SW480 (cell line): ENCODE data around the gene TUBGCP6.
"Not testable (repeated sequence)": the region's sequence is repeated elsewhere in the genome, so short reads cannot be mapped to it uniquely, and the experiment has no call there.

Experiments
- DNase-seq: peaks from one replicate; pipeline ENCODE4 v3.0.0-alpha.2; 2016; ENCODE audit warnings: low spot score

TUBGCP6 gene

DNA sequence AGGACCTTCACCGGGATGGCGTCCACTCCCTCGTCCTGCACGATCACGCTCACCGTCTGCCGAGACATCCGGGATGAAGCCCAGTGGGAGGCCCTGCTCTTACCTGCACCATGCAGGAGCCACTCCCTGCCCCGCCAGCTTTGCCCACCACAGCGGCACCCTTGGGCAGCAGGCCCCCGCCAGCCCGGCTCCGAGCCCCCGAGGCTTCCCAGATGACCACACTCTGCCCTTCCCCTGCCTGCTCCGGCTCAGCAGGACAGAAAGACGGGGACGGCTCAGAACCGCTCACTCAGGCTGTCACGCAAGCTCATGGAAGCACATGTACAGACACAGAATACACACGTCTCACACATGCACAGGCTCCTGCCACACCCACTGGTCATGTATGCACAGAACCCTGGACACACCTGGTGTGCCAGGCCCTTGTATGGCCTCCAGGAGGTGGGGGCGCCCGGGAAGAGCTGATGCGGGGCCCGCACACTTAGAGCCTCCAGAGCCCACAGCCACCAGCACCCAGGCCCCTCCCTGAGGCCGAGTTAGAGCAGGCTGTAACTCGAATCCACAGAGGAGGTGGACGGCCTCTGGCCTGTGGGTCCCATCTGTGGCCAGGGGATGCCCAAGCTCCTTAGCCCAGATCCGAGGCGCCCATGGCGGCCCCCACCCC lies 34.3 kb upstream of the TUBGCP6 start:
- no peak for DNase-seq

DNA sequence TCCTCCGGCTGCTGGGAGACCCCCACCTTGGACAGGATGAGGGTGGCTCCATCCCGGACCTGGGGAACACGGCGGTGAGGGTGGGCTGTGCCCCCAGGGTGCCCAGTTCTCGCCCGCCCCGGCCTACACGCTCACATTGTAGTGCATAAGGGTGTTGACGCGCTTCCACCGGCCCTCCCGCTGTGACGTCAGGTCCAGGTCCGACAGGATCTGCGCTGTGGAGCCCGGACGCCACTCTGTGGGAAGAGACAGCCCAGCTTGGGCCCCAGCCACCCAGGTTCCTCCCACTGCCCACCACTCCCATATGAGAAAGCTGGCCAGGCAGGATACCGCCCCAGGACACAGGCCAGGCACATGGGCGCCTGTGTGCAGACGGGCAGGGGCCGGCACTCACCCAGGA lies 33.6 kb upstream of the TUBGCP6 start:
- no peak for DNase-seq

GRCh38 chr22:50277761-50278160 lies 32.9 kb upstream of the TUBGCP6 start:
- no peak for DNase-seq

DNA sequence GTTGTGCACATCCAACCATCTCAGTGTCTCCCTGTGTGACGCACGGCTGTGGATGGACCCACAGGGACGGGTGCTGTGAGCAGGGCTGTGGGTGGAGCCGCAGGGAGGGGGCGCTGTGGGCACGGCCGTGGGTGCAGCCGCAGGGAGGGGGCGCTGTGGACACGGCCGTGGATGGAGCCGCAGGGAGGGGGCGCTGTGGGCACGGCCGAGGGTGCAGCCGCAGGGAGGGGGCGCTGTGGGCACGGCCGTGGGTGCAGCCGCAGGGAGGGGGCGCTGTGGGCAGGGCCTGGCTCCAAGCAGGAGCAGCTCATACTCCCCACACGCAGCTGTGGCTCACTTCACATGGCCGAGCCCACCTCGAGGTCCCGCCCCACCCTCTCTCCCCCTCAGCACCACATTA lies 31.3 kb upstream of the TUBGCP6 start:
- DNase-seq, result no peak

DNA sequence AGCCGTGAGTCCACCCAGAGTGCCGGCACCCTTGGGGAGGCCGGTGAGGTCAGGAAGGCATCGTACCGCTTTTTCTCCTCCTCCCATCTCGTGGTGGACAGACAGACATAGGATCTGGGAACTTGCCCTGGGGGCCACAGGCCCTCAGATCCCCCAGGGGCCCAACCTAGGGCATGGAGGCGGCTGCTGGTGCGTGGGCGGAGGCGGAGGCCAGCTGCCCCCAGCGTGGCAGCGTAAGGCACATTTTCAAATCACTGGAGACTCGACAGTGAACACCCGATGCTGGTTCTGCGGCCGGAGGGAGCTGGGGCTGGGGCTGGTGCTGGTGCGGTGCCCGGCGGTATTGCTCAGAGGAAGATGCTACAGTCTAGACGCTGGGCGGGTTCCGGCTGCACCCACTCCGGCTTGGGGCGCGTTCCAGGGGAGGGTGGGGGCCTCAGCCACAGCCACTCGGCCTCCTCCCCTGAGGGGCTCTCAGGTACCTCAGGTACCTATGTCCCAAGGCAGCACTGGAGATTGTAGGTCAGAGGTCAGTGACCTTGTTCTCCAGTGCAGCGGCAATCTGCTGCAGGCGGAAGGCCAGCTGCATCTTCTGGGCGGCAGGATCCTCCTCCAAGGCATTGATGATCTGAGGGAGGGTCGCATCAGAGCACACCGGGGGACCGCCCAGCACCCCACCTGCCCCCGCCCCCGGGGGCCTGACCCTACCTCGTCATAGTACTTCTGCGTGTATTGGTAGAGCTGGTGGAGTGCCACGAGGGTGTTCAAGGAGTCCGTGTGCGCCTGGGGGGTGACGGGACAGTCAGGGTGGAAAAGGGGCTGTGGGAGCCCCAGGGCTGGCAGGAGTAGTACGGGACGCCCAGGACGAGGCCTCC lies 30.6 kb upstream of the TUBGCP6 start:
- DNase-seq, result no peak

DNA sequence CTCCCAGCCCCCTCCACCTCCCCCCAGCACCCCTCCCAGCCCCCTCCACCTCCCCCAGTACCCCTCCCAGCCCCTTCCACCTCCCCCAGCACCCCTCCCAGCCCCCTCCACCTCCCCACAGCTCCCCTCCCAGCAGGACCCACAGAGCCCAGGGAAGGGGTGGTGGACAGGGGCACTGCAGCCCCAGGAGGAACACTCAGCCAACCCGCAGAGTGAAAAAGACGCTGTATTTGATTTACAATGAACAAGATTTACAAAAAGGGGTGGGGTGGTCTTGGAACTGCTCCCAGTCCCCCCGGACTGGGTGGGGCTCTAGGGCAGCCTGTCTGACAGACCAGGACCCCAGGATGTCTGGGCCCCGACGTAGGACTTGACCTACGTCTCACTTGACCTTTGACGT lies 29.9 kb upstream of the TUBGCP6 start:
- DNase-seq, result no peak

DNA sequence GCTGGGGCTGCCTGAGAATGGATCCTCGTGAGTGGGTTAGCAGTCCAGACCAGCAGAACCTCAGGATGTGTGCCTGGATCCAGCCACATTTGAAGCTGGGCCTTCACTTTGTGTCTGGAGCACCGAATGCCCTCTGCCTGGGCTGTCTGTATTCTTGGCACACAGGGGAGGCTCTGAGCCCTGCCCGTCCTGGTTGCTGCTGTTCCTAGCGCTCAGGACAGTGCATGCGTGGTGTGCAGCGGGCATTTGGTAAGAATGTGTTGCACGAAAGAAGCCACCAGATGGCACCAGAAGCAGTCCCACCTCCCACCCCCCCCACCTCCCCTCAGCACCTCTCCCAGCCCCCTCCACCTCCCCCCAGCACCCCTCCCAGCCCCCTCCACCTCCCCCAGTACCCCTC lies 29.5 kb upstream of the TUBGCP6 start:
- peak; percentile 68 for DNase-seq

GRCh38 chr22:50273781-50274180 lies 29.0 kb upstream of the TUBGCP6 start:
- DNase-seq, result not testable (repeated sequence)

- DNase-seq, result not testable (repeated sequence)
Measured at GRCh38 chr22:50273352-50273751, 28.5 kb upstream of the TUBGCP6 start.

GRCh38 chr22:50272044-50272802 lies 27.4 kb upstream of the TUBGCP6 start:
- no peak for DNase-seq

DNA sequence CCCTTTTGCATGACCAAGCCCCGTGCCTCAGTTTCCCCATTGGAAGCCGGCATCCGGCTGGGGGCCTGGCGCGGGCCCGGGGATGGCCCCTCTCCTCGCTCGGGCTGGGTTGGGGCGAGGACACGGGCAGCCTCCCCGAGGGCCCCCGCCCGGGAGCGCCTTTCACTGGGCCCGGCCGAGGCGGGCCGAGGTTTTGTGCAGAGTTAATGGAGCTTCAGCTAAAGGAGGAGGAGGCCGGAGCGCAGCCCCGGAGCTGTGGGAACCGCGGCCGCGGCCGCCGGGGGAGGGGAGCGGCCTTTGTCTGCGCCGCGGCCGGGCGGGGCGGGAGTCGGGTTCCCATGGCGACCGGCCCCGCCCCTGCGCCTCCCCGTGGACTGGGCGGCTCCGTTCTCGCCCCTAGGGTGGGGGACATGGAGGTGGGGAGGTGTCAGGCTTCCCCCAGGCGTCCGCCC lies 26.7 kb upstream of the TUBGCP6 start:
- peak; percentile 69 for DNase-seq

- DNase-seq, result no peak
Measured at GRCh38 chr22:50270666-50271394, 26.0 kb upstream of the TUBGCP6 start.

GRCh38 chr22:50269970-50270665 lies 25.3 kb upstream of the TUBGCP6 start, which contains the start of gene MAPK11:
MAPK11 (minus strand) TSS chr22:50270380; CDS start chr22:50270292, 88 bp downstream.
- DNase-seq, result no peak

GRCh38 chr22:50269573-50269969 lies 24.7 kb upstream of the TUBGCP6 start:
- DNase-seq, result no peak

DNA sequence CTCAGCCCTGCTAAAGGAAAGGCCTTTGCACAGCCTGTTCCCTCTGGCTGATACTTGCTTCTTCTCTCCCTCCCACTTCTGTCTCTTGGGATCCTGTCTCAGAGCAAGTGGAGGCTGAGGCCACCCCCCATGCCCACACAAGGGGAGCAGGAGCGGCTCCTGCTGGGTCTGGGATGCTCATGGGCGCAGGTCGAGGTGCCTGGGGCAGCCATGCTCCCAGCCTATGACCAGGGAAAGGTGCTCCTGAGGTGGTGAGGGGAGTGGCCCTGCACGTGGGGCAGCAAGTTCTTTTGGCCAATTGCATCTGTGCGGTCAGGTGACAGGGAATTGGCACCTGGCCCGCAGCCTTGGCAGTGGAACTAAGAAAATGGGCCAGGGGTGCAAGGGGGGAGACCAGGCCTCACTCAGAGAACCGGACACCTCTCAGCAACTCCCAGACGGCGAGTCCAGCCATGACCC lies 23.9 kb upstream of the TUBGCP6 start:
- no peak for DNase-seq

GRCh38 chr22:50267591-50268390 lies 23.0 kb upstream of the TUBGCP6 start:
- no peak for DNase-seq

GRCh38 chr22:50266994-50267393 lies 22.2 kb upstream of the TUBGCP6 start:
- DNase-seq, result no peak

- no peak for DNase-seq
Measured at GRCh38 chr22:50264946-50265669, 20.3 kb upstream of the TUBGCP6 start.

GRCh38 chr22:50264104-50264745 lies 19.4 kb upstream of the TUBGCP6 start:
- DNase-seq, result no peak
